Neuronal stem cell (in vitro differentiated cells): ENCODE measurements around the gene ARFGEF3.

ENCODE experiments used
- DNase-seq: peaks from one replicate; pipeline ENCODE4 v3.0.0-alpha.2; 2013; ENCODE audit warnings: low spot score
- H2AFZ ChIP-seq: one replicate; pipeline ENCODE4 v1.6.1; 2013; ENCODE audit warnings: mild to moderate bottlenecking, low read length, inconsistent platforms
- H2AK5ac ChIP-seq: 2 replicates; pipeline ENCODE4 v1.6.1; 2013; ENCODE audit warnings: low read depth, mild to moderate bottlenecking, inconsistent platforms, low read length, moderate library complexity, mixed read lengths
- H2BK120ac ChIP-seq: 2 replicates; pipeline ENCODE4 v1.6.1; 2013; ENCODE audit warnings: low read depth, mild to moderate bottlenecking, inconsistent platforms, low read length, moderate library complexity, mixed read lengths
- H2BK12ac ChIP-seq: one replicate; pipeline ENCODE4 v1.6.1; 2013; ENCODE audit warnings: low read length, inconsistent platforms
- H2BK15ac ChIP-seq: 2 replicates; pipeline ENCODE4 v1.6.1; 2013; ENCODE audit warnings: mild to moderate bottlenecking, low read length, inconsistent platforms, mixed read lengths
- H2BK5ac ChIP-seq: one replicate; pipeline ENCODE4 v1.6.1; 2013; ENCODE audit warnings: inconsistent platforms, mild to moderate bottlenecking, low read length, moderate library complexity
- H3K14ac ChIP-seq: one replicate; pipeline ENCODE4 v1.6.1; 2013; ENCODE audit warnings: low read length, inconsistent platforms
- H3K18ac ChIP-seq: 2 replicates; pipeline ENCODE4 v1.6.1; 2013; ENCODE audit warnings: low read length, inconsistent platforms
- H3K23ac ChIP-seq: 2 replicates; pipeline ENCODE4 v1.6.1; 2013; ENCODE audit warnings: low read depth, mild to moderate bottlenecking, mixed read lengths, low read length, inconsistent platforms; ENCODE audit not compliant: poor library complexity
- H3K27ac ChIP-seq: replicated peaks from 3 replicates; pipeline ENCODE4 v1.5.1; 2013; ENCODE audit warnings: low read length, inconsistent platforms
- H3K27me3 ChIP-seq, 3 experiments: 2 replicates each; pipeline ENCODE4 v1.6.1; 2013; ENCODE audit warnings: low read length in 3 of 3, mild to moderate bottlenecking in 2 of 3, inconsistent platforms in 1 of 3, low read depth in 1 of 3, mixed read lengths in 1 of 3, moderate library complexity in 1 of 3; ENCODE audit not compliant: control insufficient read depth in 3 of 3, insufficient read depth in 3 of 3
- H3K36me3 ChIP-seq, 2 donors: replicated peaks in 1 of 2; 2 replicates each; pipeline ENCODE4 v1.6.1; 2013; ENCODE audit warnings: low read length in 2 of 2; ENCODE audit not compliant: control insufficient read depth in 2 of 2, insufficient read depth in 2 of 2
- H3K4ac ChIP-seq: 2 replicates; pipeline ENCODE4 v1.6.1; 2013; ENCODE audit warnings: inconsistent platforms, mild to moderate bottlenecking, low read length, moderate library complexity
- H3K4me1 ChIP-seq, 2 donors: 1 replicate in 1 of 2; 2 replicates in 1 of 2; pipeline ENCODE4 v1.6.1; 2013; ENCODE audit warnings: low read length in 2 of 2, low read depth in 1 of 2; ENCODE audit not compliant: control insufficient read depth in 2 of 2, insufficient read depth in 1 of 2
- H3K4me2 ChIP-seq: one replicate; pipeline ENCODE4 v1.6.1; 2013; ENCODE audit warnings: mild to moderate bottlenecking, low read length, inconsistent platforms; ENCODE audit not compliant: insufficient read depth, poor library complexity, severe bottlenecking
- H3K4me3 ChIP-seq, 2 donors: 2 replicates each; pipeline ENCODE4 v1.5.1; 2013; ENCODE audit warnings: low read length in 2 of 2, mild to moderate bottlenecking in 2 of 2, inconsistent platforms in 1 of 2, moderate library complexity in 1 of 2
- H3K79me1 ChIP-seq: one replicate; pipeline ENCODE4 v1.6.1; 2013; ENCODE audit warnings: low read depth, mild to moderate bottlenecking, inconsistent platforms, low read length, moderate library complexity
- H3K9ac ChIP-seq: one replicate; pipeline ENCODE4 v1.6.1; 2013; ENCODE audit warnings: mild to moderate bottlenecking, low read depth, low read length, inconsistent platforms; ENCODE audit not compliant: poor library complexity
- H3K9me3 ChIP-seq, 2 donors: replicated peaks in 1 of 2; 2 replicates each; pipeline versions ENCODE3 to v1.6.1; 2013; ENCODE audit warnings: low read length in 2 of 2, mild to moderate bottlenecking in 2 of 2, inconsistent platforms in 1 of 2, low read depth in 1 of 2, mixed read lengths in 1 of 2, moderate library complexity in 1 of 2; ENCODE audit not compliant: control insufficient read depth in 2 of 2, insufficient read depth in 1 of 2
- H4K8ac ChIP-seq: one replicate; pipeline ENCODE4 v1.6.1; 2013; ENCODE audit warnings: low read depth, mild to moderate bottlenecking, inconsistent platforms, low read length, moderate library complexity
- H4K91ac ChIP-seq: one replicate; pipeline ENCODE4 v1.6.1; 2013; ENCODE audit warnings: low read length, low read depth, mild to moderate bottlenecking, inconsistent platforms; ENCODE audit not compliant: poor library complexity
- WGBS, 2 donors: extraction: QIAGEN DNeasy Blood & Tissue Kit; methylation state at CpG; one replicate each; pipeline ENCODE4 v1.1.7; 2013; ENCODE audit warnings: missing lambda C conversion rate in 2 of 2, mixed read lengths in 1 of 2; ENCODE audit not compliant: insufficient read length in 2 of 2, insufficient replicate concordance in 1 of 2; ENCODE audit errors: extremely low coverage in 2 of 2; 5-methylcytosine and 5-hydroxymethylcytosine counted together

Gene ARFGEF3

GRCh38 chr6:138226700-138227315 is 65.1 kb downstream of the ARFGEF3 start:
- Histone ChIP-seq H3K27me3 (peaks cover 0 to 3% (median 0%) of the 10 kb centered on the region in 3 experiments), H3K36me3 (no peaks in the 10 kb centered on the region), H4K8ac (no peak overlapping the region), H2BK5ac (no peak overlapping the region), H3K27ac (no peak overlapping the region), H2AFZ (no peak overlapping the region), H3K9ac (no peak overlapping the region), H3K9me3 (no peaks in the 10 kb centered on the region), H3K4me2 (no peak overlapping the region), H3K14ac (no peak overlapping the region), H3K4me3 (no peak overlapping the region), H3K79me1 (no peaks in the 10 kb centered on the region), H2BK12ac (no peak overlapping the region), H3K23ac (no peak overlapping the region), H3K18ac (no peak overlapping the region), H3K4ac (no peak overlapping the region), H3K4me1 (peaks cover 0 to 7% of the 10 kb centered on the region in 2 donors), H2BK120ac (no peak overlapping the region), H2BK15ac (no peak overlapping the region), H2AK5ac (no peak overlapping the region), H4K91ac (no peak overlapping the region)
- WGBS, 2 donors, result no CpG with 5 or more reads among the region's 4 CpGs
- no peak for DNase-seq

DNA sequence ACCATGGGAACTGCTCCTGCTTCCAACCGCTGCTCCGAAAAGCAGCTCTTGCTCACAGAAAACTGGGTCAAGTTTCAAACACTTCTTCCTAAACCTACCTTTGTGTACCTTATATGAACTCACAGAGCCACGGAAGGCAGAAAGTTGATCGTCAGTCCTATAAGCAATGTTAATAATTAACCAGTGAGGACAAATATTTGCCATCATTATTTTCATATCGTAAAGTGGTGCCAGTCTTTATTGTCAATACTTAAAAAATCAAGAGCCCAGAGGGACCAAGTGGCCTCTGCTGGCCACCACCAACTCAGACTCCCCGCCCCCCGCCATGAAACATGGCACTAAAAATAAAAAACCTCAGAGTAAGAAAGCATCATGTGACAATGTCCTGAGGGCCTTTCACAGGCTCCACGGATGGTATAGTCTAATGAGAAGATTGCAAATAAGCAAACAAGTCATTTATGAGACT is 65.6 kb downstream of the ARFGEF3 start:
- WGBS, 2 donors, result no CpG with 5 or more reads among the region's 8 CpGs

DNA sequence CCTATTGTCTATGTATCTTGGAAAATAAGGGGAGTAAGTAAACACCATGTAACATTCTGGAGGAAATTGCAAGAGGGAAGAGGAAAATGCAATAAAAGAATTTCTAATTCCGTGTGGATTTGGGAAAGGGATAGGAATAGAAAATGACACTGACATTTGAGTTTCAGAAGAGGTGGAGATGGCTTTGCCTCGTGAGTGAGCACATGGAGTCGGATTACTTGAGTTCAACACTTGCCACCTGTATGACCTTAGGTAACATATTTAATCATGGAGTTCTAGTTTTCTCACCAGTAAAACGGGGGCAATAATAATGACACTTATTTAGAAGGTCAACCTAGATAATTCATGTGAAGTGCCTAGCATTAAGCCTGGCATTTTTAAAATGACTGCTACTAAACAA is 67.3 kb downstream of the ARFGEF3 start:
- no peaks in the 10 kb centered on the region for H3K9me3 ChIP-seq
- H2BK5ac ChIP-seq, result no peak overlapping the region
- H3K4ac ChIP-seq, result no peak overlapping the region
- DNase-seq, result no peak
- H3K79me1 ChIP-seq, result no peaks in the 10 kb centered on the region
- no CpG with 5 or more reads among the region's 4 CpGs for WGBS, 2 donors
- H3K4me1 ChIP-seq, result peaks cover 0 to 7% of the 10 kb centered on the region in 2 donors
- no peak overlapping the region for H3K14ac ChIP-seq
- no peak overlapping the region for H3K4me2 ChIP-seq
- no peak overlapping the region for H4K8ac ChIP-seq
- no peak overlapping the region for H3K4me3 ChIP-seq
- H2AFZ ChIP-seq, result no peak overlapping the region
- no peak overlapping the region for H3K23ac ChIP-seq
- no peak overlapping the region for H2BK15ac ChIP-seq
- no peak overlapping the region for H3K18ac ChIP-seq
- no peak overlapping the region for H2BK12ac ChIP-seq
- H3K9ac ChIP-seq, result no peak overlapping the region
- no peak overlapping the region for H2BK120ac ChIP-seq
- H2AK5ac ChIP-seq, result no peak overlapping the region
- no peak overlapping the region for H3K27ac ChIP-seq
- no peaks in the 10 kb centered on the region for H3K36me3 ChIP-seq
- H4K91ac ChIP-seq, result no peak overlapping the region
- peaks cover 0 to 3% (median 0%) of the 10 kb centered on the region in 3 experiments for H3K27me3 ChIP-seq

More for the DNA sequence above, 65.6 kb downstream of the ARFGEF3 start:
- Histone ChIP-seq H2BK12ac (no peak overlapping the region), H3K4me1 (peaks cover 0 to 7% of the 10 kb centered on the region in 2 donors), H2BK15ac (no peak overlapping the region), H3K9ac (no peak overlapping the region), H3K4me2 (no peak overlapping the region), H3K79me1 (no peaks in the 10 kb centered on the region), H4K8ac (no peak overlapping the region), H2BK120ac (no peak overlapping the region), H3K27me3 (peaks cover 0 to 3% (median 0%) of the 10 kb centered on the region in 3 experiments), H3K4me3 (no peak overlapping the region), H3K23ac (no peak overlapping the region), H3K14ac (no peak overlapping the region), H4K91ac (no peak overlapping the region), H3K36me3 (no peaks in the 10 kb centered on the region), H2BK5ac (no peak overlapping the region), H2AK5ac (no peak overlapping the region), H3K9me3 (no peaks in the 10 kb centered on the region), H3K27ac (no peak overlapping the region), H3K18ac (no peak overlapping the region), H2AFZ (no peak overlapping the region), H3K4ac (no peak overlapping the region)
- no peak for DNase-seq

DNA sequence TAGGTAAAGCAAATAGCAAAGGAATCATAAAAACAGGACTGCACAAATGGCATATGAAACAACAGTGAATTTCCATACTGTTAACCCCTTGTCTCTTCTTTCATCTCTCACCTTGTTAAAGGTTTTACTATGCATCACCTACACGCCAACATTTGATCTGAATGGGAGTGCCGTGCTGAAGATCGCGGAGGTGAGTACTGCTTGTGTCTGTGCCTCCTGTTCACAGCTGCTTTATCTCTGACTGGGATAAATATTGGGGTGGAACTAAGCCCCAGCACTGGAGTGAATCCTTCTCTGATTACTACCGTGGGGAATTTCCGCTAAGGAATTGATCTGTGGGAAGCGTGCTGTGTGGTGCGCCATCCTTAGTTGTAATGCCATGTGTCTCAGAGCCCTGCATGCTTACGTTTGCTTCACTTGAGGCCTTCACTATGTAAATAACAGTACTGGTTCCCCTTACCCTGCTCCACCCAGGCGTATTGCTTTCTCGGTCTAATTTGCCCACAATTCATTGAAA is 68.0 kb downstream of the ARFGEF3 start:
- no peak for DNase-seq
- H2BK15ac ChIP-seq, result no peak overlapping the region
- no peak overlapping the region for H4K91ac ChIP-seq
- no peak overlapping the region for H2BK5ac ChIP-seq
- no peaks in the 10 kb centered on the region for H3K36me3 ChIP-seq
- H3K14ac ChIP-seq, result no peak overlapping the region
- no peak overlapping the region for H3K23ac ChIP-seq
- H3K4me3 ChIP-seq, result no peak overlapping the region
- H2AK5ac ChIP-seq, result no peak overlapping the region
- peak overlapping the region; percentile 29 for H4K8ac ChIP-seq
- H3K4me1 ChIP-seq, result peaks cover 0 to 7% of the 10 kb centered on the region in 2 donors
- no peak overlapping the region for H2AFZ ChIP-seq
- H3K9me3 ChIP-seq, result no peaks in the 10 kb centered on the region
- no peak overlapping the region for H2BK12ac ChIP-seq
- H3K9ac ChIP-seq, result no peak overlapping the region
- no peak overlapping the region for H3K18ac ChIP-seq
- no CpG with 5 or more reads among the region's 11 CpGs for WGBS, 2 donors
- H3K4me2 ChIP-seq, result no peak overlapping the region
- no peaks in the 10 kb centered on the region for H3K79me1 ChIP-seq
- H3K27ac ChIP-seq, result no peak overlapping the region
- H3K27me3 ChIP-seq, result peaks cover 0 to 3% (median 0%) of the 10 kb centered on the region in 3 experiments
- no peak overlapping the region for H2BK120ac ChIP-seq
- H3K4ac ChIP-seq, result no peak overlapping the region
